ENCODE measurements around the gene PDAP1. TPM values are rescaled to one million over a fixed set of nuclear protein-coding genes. Genes with fewer than 3 reads are reported as not detected.
A peak's percentile ranks its signal among the peaks of the same experiment; 100 is the strongest.

Gene PDAP1
- total RNA-seq, 1 donor from 2014 or later, result 107 TPM

- DNase-seq (ENCODE audit: low spot score), result no peak
- Mint-ChIP-seq H3K36me3 (ENCODE audit: low read depth, unreplicated experiment) (peaks cover 29% of the 10 kb centered on the region), H3K4me1 (ENCODE audit: unreplicated experiment) (no peaks in the 10 kb centered on the region), H3K27me3 (ENCODE audit: unreplicated experiment) (peaks cover 3% of the 10 kb centered on the region), H3K9me3 (ENCODE audit: unreplicated experiment) (no peaks in the 10 kb centered on the region), H3K4me3 (ENCODE audit: unreplicated experiment) (peak overlapping the region; percentile 69), H3K27ac (ENCODE audit: unreplicated experiment) (no peak overlapping the region)
- TF ChIP-seq, protein P1, sequence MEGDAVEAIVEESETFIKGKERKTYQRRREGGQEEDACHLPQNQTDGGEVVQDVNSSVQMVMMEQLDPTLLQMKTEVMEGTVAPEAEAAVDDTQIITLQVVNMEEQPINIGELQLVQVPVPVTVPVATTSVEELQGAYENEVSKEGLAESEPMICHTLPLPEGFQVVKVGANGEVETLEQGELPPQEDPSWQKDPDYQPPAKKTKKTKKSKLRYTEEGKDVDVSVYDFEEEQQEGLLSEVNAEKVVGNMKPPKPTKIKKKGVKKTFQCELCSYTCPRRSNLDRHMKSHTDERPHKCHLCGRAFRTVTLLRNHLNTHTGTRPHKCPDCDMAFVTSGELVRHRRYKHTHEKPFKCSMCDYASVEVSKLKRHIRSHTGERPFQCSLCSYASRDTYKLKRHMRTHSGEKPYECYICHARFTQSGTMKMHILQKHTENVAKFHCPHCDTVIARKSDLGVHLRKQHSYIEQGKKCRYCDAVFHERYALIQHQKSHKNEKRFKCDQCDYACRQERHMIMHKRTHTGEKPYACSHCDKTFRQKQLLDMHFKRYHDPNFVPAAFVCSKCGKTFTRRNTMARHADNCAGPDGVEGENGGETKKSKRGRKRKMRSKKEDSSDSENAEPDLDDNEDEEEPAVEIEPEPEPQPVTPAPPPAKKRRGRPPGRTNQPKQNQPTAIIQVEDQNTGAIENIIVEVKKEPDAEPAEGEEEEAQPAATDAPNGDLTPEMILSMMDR (IDR thresholded peaks at IDR 0.05; ENCODE audit: unreplicated experiment), result no peak
Measured at GRCh38 chr7:99424932-99425730, 16.7 kb upstream of the PDAP1 start.

DNA sequence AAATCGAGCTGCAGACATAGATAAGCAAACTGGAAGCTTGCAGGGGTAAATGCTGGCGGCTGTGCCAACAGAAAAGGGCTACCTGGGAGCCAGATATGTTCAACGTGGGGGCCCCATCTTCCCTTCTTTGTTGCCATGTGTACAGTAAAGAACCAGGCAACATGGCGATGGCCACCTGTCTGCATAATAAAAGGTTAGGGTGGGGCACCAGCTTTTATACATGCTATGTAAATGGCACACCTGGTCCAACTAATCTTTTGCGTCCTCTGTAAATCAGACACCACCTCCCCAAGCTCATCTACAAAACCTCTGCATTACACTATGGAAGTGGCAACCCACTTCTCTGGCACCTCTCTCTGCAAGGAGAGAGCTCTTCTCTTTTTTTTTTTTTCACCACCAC lies 14.2 kb upstream of the PDAP1 start:
- Mint-ChIP-seq H3K36me3 (ENCODE audit: low read depth, unreplicated experiment) (peaks cover 35% of the 10 kb centered on the region), H3K4me3 (ENCODE audit: unreplicated experiment) (peak overlapping the region; percentile 54), H3K27me3 (ENCODE audit: unreplicated experiment) (peaks cover 2% of the 10 kb centered on the region), H3K4me1 (ENCODE audit: unreplicated experiment) (no peaks in the 10 kb centered on the region), H3K9me3 (ENCODE audit: unreplicated experiment) (no peaks in the 10 kb centered on the region), H3K27ac (ENCODE audit: unreplicated experiment) (no peak overlapping the region)
- TF ChIP-seq, protein P1 (IDR thresholded peaks at IDR 0.05; ENCODE audit: unreplicated experiment), result no peak
- no peak for DNase-seq (ENCODE audit: low spot score)

- no peak overlapping the region for H3K27ac Mint-ChIP-seq (ENCODE audit: unreplicated experiment)
- H3K9me3 Mint-ChIP-seq (ENCODE audit: unreplicated experiment), result no peaks in the 10 kb centered on the region
- no peak overlapping the region for H3K4me3 Mint-ChIP-seq (ENCODE audit: unreplicated experiment)
Measured at GRCh38 chr7:99422186-99422585, 13.8 kb upstream of the PDAP1 start.

DNA sequence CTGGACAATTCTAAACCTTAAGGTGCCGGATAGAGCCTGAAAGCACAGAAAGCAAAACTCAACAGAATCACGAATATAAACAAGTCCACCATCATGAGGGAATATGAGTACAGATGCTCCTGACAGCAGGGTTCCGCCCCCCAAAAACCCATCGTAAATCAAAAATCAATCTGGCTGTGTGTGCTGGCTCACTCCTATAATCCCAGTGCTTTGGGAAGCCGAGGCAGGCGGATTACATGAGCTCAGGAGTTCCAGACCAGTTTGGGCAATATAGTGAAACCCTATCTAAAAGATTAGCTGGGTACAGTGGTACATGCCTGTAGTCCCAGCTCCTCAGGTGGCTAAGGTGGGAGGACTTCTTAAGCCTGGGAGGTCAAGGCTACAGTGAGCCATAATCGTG lies 12.6 kb upstream of the PDAP1 start:
- TF ChIP-seq, protein P1 (IDR thresholded peaks at IDR 0.05; ENCODE audit: unreplicated experiment), result no peak
- Mint-ChIP-seq H3K27me3 (ENCODE audit: unreplicated experiment) (peaks cover 6% of the 10 kb centered on the region), H3K9me3 (ENCODE audit: unreplicated experiment) (no peaks in the 10 kb centered on the region), H3K36me3 (ENCODE audit: low read depth, unreplicated experiment) (peaks cover 48% of the 10 kb centered on the region), H3K4me3 (ENCODE audit: unreplicated experiment) (no peak overlapping the region), H3K27ac (ENCODE audit: unreplicated experiment) (no peak overlapping the region), H3K4me1 (ENCODE audit: unreplicated experiment) (no peaks in the 10 kb centered on the region)
- no peak for DNase-seq (ENCODE audit: low spot score)

More at GRCh38 chr7:99422186-99422585, 13.8 kb upstream of the PDAP1 start:
- TF ChIP-seq, protein P1 (IDR thresholded peaks at IDR 0.05; ENCODE audit: unreplicated experiment), result no peak
- H3K27me3 Mint-ChIP-seq (ENCODE audit: unreplicated experiment), result peaks cover 2% of the 10 kb centered on the region
- no peak for DNase-seq (ENCODE audit: low spot score)
- H3K36me3 Mint-ChIP-seq (ENCODE audit: low read depth, unreplicated experiment), result peaks cover 40% of the 10 kb centered on the region
- H3K4me1 Mint-ChIP-seq (ENCODE audit: unreplicated experiment), result no peaks in the 10 kb centered on the region

DNA sequence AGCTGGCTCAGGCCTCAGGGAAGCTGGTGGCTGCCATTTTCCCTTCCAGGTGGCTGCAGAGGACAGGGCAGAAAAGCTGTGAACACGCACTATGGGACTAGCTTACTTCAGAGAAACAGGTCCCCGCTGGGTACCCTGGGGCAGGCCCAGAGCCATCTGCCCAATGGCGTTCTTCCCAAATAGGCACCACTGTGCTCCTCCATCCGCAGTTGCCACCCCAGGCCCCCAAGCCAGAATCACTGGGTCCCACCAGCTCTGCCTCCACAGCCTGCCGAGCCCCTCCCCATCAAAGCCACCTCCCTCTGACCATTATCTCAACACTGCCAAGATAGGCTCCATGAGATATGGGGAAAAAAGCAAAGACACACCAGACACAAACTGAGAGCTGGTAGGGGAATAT lies 11.8 kb upstream of the PDAP1 start:
- Mint-ChIP-seq H3K4me3 (ENCODE audit: unreplicated experiment) (no peak overlapping the region), H3K36me3 (ENCODE audit: low read depth, unreplicated experiment) (peaks cover 53% of the 10 kb centered on the region), H3K9me3 (ENCODE audit: unreplicated experiment) (no peaks in the 10 kb centered on the region), H3K27me3 (ENCODE audit: unreplicated experiment) (peaks cover 6% of the 10 kb centered on the region), H3K4me1 (ENCODE audit: unreplicated experiment) (no peaks in the 10 kb centered on the region), H3K27ac (ENCODE audit: unreplicated experiment) (peak overlapping the region; percentile 77)
- TF ChIP-seq, protein P1 (IDR thresholded peaks at IDR 0.05; ENCODE audit: unreplicated experiment), result no peak
- DNase-seq (ENCODE audit: low spot score), result no peak

Measured in endothelial cell (in vitro differentiated cells).